ENCODE data around the gene PIM2. TPM values are rescaled to one million over a fixed set of nuclear protein-coding genes. Genes with fewer than 3 reads are reported as not detected.

Gene PIM2
- total and polyA plus RNA-seq, 9 of the 15 experiments (the other 6 are each of a cell fraction or from before 2014, with no cell fraction given), result 67.6 to 191 (median 108) TPM

GRCh38 chrX:48924270-48924669 is 5.4 kb upstream of the PIM2 start:
- 83% methylated on average over 3 of the region's 5 CpGs for WGBS (ENCODE audit: insufficient coverage, low coverage, missing lambda C conversion rate)
- H3K9ac ChIP-seq (ENCODE audit: insufficient read depth in 1 of 2, low read depth in 2 of 2, low read length in 2 of 2), result no peak overlapping the region
- no peak overlapping the region for H2AFZ ChIP-seq (ENCODE audit: low read depth, low read length)
- FAIRE-seq (no peak), ATAC-seq (no peak), DNase-seq (ENCODE audit: extremely low read depth in 1 of 4, low spot score in 3 of 4) (no peak)
- H3K36me3 ChIP-seq (ENCODE audit: control insufficient read depth, insufficient read depth, low read length), result peaks cover 63% of the 10 kb centered on the region
- H4K20me1 ChIP-seq (replicated peaks; ENCODE audit: control insufficient read depth, insufficient read depth, low read length), result no peaks in the 10 kb centered on the region
- ChIA-PET CTCF (ENCODE audit: low intra/inter-chr PET ratio) (no interaction called here), POLR2A (no interaction called here)
- no peak overlapping the region for H3K4me2 ChIP-seq (ENCODE audit: insufficient read depth, low read length)
- peaks cover 16% of the 10 kb centered on the region; the same call in 2 of the 3 replicates for H3K79me2 ChIP-seq (ENCODE audit: control insufficient read depth, insufficient read depth, low read length)
- BruUV-seq (replicated peaks), result no TSS peak
- no peak overlapping the region for H3K27ac ChIP-seq (ENCODE audit: extremely low read depth, low read depth, low read length)
- peaks cover 20 to 21% of the 10 kb centered on the region in 2 experiments; a peak in 4 of 5 replicates for H3K4me1 ChIP-seq (replicated peaks in 1 of 2; ENCODE audit: control insufficient read depth in 2 of 2, insufficient read depth in 2 of 2, low read length in 2 of 2)
- no peaks in the 10 kb centered on the region for H3K27me3 ChIP-seq (ENCODE audit: control insufficient read depth in 2 of 2, insufficient read depth in 2 of 2, low read length in 2 of 2)
- no peaks in the 10 kb centered on the region for H3K9me1 ChIP-seq (ENCODE audit: control insufficient read depth, insufficient read depth, low read length)
- in situ Hi-C loops (cut with MboI), result no loop called here
- H3K4me3 ChIP-seq, result no peak overlapping the region
- TF ChIP-seq POLR2A (conservative IDR thresholded peaks at IDR 0.05) (peak; percentile 45; the same call in 1 of the 2 replicates), TBP (optimal IDR thresholded peaks at IDR 0.05; ENCODE audit: low read depth, low read length) (no peak)
- intact Hi-C loops (cut with micrococcal nuclease), result no loop called here
- H3K9me3 ChIP-seq (replicated peaks; ENCODE audit: control insufficient read depth, insufficient read depth, low read depth, low read length), result no peaks in the 10 kb centered on the region

GRCh38 chrX:48923771-48924170 is 4.9 kb upstream of the PIM2 start:
- H3K27me3 ChIP-seq (ENCODE audit: control insufficient read depth in 2 of 2, insufficient read depth in 2 of 2, low read length in 2 of 2), result no peaks in the 10 kb centered on the region
- H3K9me1 ChIP-seq (ENCODE audit: control insufficient read depth, insufficient read depth, low read length), result no peaks in the 10 kb centered on the region
- no peak overlapping the region for H3K4me2 ChIP-seq (ENCODE audit: insufficient read depth, low read length)
- no peak overlapping the region for H3K4me3 ChIP-seq
- no peak overlapping the region for H2AFZ ChIP-seq (ENCODE audit: low read depth, low read length)
- POLR2A ChIA-PET, result interaction anchor here (0.6 kb wide), 1 partner anchor 25 kb away, joined by 3 read pairs; no protein-coding TSS in a partner anchor
- WGBS (ENCODE audit: insufficient coverage, low coverage, missing lambda C conversion rate), result 94% methylated on average over 10 of the region's 13 CpGs
- ATAC-seq, result no peak
- no peaks in the 10 kb centered on the region for H3K9me3 ChIP-seq (replicated peaks; ENCODE audit: control insufficient read depth, insufficient read depth, low read depth, low read length)
- no peak for DNase-seq (ENCODE audit: extremely low read depth in 1 of 4, low spot score in 3 of 4)
- in situ Hi-C loops (cut with MboI), result no loop called here
- FAIRE-seq, result no peak
- no peak overlapping the region for H3K27ac ChIP-seq (ENCODE audit: extremely low read depth, low read depth, low read length)
- TF ChIP-seq PATZ1 (CRISPR knock-in tag; IDR thresholded peaks at IDR 0.05; ENCODE audit: borderline replicate concordance) (no peak), TSHZ1 (CRISPR knock-in tag; IDR thresholded peaks at IDR 0.05) (no peak), PHTF2 (CRISPR knock-in tag; IDR thresholded peaks at IDR 0.05) (no peak), MAX (CRISPR knock-in tag; IDR thresholded peaks at IDR 0.05) (no peak), STAG1 (CRISPR knock-in tag; IDR thresholded peaks at IDR 0.05; ENCODE audit: borderline replicate concordance) (no peak), CHD4 (IDR thresholded peaks at IDR 0.05; ENCODE audit: insufficient read depth, insufficient replicate concordance, low read depth, low read length, poor library complexity, severe bottlenecking) (no peak), SRSF7 (optimal IDR thresholded peaks at IDR 0.05; ENCODE audit: low read depth, low read length) (no peak)
- H3K79me2 ChIP-seq (ENCODE audit: control insufficient read depth, insufficient read depth, low read length), result peaks cover 19% of the 10 kb centered on the region
- H3K36me3 ChIP-seq (ENCODE audit: control insufficient read depth, insufficient read depth, low read length), result peaks cover 63% of the 10 kb centered on the region
- BruUV-seq (replicated peaks), result no TSS peak
- CTCF ChIA-PET (ENCODE audit: low intra/inter-chr PET ratio), result no interaction called here
- intact Hi-C loops (cut with micrococcal nuclease), result no loop called here
- peak overlapping the region in 1 of 2 experiments; percentile 18; a peak in 1 of 4 replicates for H3K9ac ChIP-seq (ENCODE audit: insufficient read depth in 1 of 2, low read depth in 2 of 2, low read length in 2 of 2)
- no peaks in the 10 kb centered on the region for H4K20me1 ChIP-seq (replicated peaks; ENCODE audit: control insufficient read depth, insufficient read depth, low read length)
- peaks cover 21% of the 10 kb centered on the region in 2 experiments; a peak in 4 of 5 replicates for H3K4me1 ChIP-seq (replicated peaks in 1 of 2; ENCODE audit: control insufficient read depth in 2 of 2, insufficient read depth in 2 of 2, low read length in 2 of 2)

Data from K562 (cell line).